GM19324 (cell line): Measurements from ENCODE around the gene LRRC75A.
A peak's percentile ranks its signal among the peaks of the same experiment; 100 is the strongest.
"Not testable (repeated sequence)": the region's sequence is repeated elsewhere in the genome, so short reads cannot be mapped to it uniquely, and the experiment has no call there.

Experiments
- ATAC-seq: cut with Tn5 transposase; IDR thresholded peaks from one replicate; pipeline ENCODE4 v1.9.1; 2021; ENCODE audit warnings: mild to moderate bottlenecking, moderate library complexity; ENCODE audit not compliant: unreplicated experiment, low FRiP score

LRRC75A gene

GRCh38 chr17:16415031-16415924, 76.7 kb downstream of the LRRC75A start, which contains the start of gene TRPV2:
TRPV2 (plus strand) TSS chr17:16415571; CDS start chr17:16417669, 2,098 bp downstream.
- peak; percentile 54 for ATAC-seq

- ATAC-seq, result peak; percentile 62
Measured at GRCh38 chr17:16407911-16408588, 83.9 kb downstream of the LRRC75A start.

- ATAC-seq, result no peak
Measured at GRCh38 chr17:16406742-16407674, 85.0 kb downstream of the LRRC75A start.

GRCh38 chr17:16403847-16404246, 88.1 kb downstream of the LRRC75A start:
- ATAC-seq, result not testable (repeated sequence)

- no peak for ATAC-seq
Measured at GRCh38 chr17:16398270-16399267, 93.4 kb downstream of the LRRC75A start.

- not testable (repeated sequence) for ATAC-seq
Measured at GRCh38 chr17:16396693-16397092, 95.3 kb downstream of the LRRC75A start.

GRCh38 chr17:16395887-16396286, 96.1 kb downstream of the LRRC75A start:
- not testable (repeated sequence) for ATAC-seq

- not testable (repeated sequence) for ATAC-seq
Measured at GRCh38 chr17:16392491-16392890, 99.5 kb downstream of the LRRC75A start.
